Posterior cingulate gyrus (tissue), 11 donors: ENCODE results near the gene PLXNA2.

Experiments
- DNase-seq, 10 donors: peaks; one replicate each; pipeline versions ENCODE4 v3.0.0 to v3.0.0-alpha.2; 2020 to 2021; ENCODE audit warnings: mixed read lengths in 3 of 10
- intact Hi-C: fragments of 100-400 bp; cut with DNase I; formaldehyde crosslinking; loops from one replicate; pipeline ENCODE4 v1.15.1; 2023

PLXNA2 gene

DNA sequence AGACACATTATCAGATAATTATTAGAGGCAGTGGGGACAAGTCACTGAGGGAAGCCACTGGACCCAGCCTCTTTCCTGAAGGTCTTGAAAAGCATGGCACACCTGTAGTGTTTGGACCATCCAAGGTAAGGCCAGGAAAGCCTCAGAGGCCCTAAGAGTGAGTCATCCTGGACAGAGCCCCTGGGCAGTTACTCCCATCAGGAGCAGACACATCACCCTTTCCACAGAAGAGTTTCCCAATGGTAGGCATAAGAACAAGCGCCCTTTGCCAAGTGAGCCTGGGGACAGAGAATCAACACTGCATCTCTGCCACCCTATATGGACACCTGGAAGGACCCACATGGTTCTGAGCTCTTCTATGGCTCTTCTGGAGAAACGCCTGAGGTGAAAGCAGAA lies 136.0 kb downstream of the PLXNA2 start:
- intact Hi-C loops: no loop called here
- no peak for DNase-seq

DNA sequence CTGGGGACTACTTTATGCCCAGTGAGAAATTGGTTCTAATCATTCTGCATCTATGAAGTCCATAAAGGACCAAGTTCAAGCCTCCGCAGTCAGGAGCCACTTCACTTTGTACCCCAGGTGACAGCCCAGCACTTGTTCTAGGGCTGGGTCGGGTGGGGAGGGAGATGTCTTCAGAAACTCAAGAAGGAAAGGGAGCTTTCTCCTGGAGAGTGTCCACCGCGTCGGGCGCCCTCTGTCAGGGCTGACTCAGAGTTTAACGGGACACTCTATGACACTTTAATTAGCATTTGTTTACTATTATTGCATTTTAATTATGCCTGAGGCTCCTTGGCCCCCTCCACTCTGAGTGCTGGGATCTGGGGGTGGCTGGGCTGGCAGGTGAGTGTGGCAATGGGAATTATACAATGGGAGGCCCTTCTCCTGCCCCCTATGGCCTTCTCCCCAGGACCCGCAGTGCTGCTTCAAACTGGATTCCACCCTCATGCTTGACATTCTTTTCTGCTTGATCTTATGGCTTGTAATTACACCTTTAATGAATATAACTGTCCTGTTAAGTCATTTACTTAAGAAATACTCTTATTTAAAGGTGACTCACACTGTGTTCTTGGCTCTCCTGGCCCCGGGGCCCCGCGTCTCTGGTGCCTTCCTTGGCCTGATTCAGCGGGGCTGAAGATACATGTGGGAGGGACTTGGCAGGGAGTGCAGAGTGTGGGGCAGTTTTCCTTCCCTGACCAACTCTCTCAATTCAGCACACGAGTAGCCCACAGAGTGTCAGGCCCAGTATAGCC lies 136.6 kb downstream of the PLXNA2 start:
- intact Hi-C loops: no loop called here
- DNase-seq: no peak

- DNase-seq: no peak
- intact Hi-C loops: no loop called here
These were observed 138.0 kb downstream of the PLXNA2 start for GRCh38 chr1:208106218-208106617.

DNA sequence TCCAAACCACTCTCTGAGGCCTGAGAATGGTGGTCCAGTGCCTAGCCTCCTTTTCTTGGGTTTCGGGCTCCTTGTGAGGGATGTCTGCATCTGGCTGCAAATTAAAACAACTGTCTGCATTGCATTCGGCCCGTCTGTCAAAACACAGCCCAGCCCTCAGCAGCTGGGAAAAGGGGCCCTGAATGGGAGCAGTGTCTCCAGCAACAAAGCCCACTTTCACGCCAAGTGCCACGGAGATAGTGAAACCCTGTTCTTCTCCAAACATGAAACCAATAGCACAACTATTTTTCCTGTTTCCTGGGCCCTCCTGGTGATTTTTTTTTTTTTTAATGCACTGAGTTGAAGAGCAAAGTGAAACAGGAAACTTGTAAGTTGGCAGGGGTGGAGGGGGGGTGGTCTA lies 138.4 kb downstream of the PLXNA2 start:
- DNase-seq: peak in 9 of 10 donors; percentile 57 to 96 (median 75)
- intact Hi-C loops: no loop called here

- intact Hi-C loops: no loop called here
- DNase-seq: no peak
These were observed 140.3 kb downstream of the PLXNA2 start for GRCh38 chr1:208103597-208104513.

DNA sequence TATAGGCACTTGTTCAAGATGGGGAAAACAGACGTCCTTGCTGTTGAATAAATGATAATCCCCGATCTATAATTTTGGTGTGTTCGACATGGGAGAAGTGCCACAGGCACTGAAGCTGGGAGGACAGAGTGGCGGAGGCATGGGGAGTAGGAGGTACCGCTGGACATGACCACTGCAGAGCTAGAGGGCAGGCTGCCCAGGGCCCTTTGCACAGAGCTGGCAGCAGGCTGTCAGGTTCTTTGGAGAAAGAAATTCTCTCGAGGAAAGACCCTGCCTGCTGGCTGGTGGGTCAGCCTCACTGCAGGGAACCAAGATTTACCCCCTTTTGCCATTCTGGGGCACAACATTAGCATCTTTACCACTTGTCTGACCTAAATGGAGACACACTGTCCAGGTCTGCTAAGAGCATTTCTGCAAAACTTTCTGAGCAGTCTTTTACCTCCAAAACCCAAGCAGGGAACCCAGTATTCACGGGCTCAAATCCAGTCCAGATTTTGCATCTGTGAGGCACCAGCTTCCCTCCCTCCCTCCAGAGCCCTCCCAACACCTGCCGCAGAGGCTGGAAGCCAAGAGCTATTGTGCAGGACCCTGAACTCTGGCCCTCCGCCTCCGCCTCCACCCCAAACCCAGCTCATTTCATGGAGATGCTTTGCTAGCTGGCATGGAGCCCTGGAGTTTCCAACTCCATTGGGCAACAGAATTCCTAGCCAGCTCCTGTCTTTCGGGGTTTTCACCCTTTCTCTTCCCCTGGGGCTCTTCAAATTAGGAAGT lies 142.3 kb downstream of the PLXNA2 start:
- intact Hi-C loops: no loop called here
- DNase-seq: peak in 7 of 10 donors; percentile 37 to 90 (median 55)

DNA sequence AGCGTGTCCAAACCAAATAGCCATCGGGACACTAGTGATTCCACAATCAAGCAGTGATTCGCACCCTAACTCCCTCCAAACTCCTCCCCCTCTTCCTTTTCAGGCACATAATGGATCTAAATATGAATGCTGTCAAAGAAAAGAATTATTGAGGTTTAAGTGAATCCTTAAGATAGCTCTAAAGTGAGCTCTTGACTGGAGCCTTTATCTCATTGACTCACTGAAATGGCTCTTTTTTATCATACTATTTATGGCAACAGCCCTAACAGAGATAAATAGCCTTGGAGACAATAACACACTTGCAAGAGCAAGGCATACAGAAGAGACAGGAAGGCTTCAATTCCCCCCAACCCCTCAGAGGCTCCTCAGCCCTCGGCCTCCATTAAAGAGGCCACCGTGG lies 143.3 kb downstream of the PLXNA2 start:
- DNase-seq: no peak
- intact Hi-C loops: no loop called here

DNA sequence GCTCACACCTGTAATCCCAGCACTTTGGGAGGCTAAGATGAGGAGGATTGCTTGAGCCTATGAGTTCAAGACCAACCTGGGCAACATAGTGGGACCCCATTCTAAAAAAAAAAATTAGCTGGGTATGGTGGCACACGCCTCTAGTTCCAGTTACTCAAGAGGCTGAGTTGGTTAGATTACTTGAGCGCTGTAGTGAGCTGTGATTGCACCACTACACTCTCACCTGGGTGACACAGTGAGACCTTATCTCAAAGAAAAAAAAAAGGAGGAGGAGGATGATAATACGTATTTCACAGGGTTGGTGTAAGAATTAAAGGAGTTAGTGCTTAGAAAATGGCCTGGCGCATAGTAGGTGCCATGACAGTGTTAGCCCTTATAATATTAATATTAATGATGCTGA lies 144.1 kb downstream of the PLXNA2 start:
- no peak for DNase-seq
- intact Hi-C loops: no loop called here

GRCh38 chr1:208098773-208099172 lies 145.4 kb downstream of the PLXNA2 start:
- DNase-seq: no peak
- intact Hi-C loops: no loop called here

DNA sequence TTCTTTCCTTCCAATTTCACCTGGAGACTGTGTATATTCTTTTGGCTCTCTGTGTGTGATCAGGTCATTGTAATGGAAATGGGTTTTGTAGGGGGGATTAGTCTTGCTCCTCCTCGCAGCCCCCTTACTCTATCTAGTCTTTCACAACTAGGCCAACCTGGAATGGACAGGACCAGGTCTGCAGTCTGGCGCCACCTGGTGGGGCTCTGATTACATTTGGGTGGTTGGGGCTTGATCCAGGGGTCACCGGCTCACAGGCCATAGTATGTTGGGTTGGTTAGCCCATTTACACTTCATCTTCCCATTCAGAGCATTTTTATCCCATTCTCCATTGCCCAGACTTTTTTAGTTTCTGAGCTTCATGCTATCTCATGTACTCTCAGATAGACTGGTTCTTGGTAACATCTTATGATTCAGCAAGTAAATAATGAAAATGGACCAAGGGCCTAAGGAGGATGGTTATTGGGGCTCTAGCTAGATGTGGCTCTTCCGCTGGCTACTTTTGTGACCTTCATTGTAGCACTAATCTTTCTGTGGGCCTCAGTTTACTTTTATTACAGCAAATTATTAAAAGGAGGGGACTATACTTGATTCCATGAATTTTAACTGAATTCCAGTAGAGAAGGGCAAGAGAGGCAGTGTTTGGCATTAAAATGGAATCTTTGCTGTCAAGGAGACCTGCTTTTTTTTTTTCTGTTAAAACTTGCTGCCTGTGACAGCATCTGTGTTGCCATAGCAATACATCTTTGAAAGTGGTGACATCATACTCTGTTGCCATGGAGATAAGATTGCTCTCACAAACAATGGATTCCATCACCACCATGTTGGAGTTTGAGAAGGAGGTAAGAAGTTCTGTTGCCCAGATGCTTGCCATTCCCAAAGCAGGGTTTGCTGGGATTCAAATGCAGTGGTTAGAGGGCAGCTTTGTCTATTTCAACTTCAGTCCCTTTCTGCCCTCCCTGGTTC lies 150.1 kb downstream of the PLXNA2 start:
- intact Hi-C loops: loop anchor here (5.0 kb wide), 1 partner anchor 67 kb away; no protein-coding TSS in a partner anchor
- peak in 6 of 10 donors; percentile 58 to 92 (median 68) for DNase-seq

DNA sequence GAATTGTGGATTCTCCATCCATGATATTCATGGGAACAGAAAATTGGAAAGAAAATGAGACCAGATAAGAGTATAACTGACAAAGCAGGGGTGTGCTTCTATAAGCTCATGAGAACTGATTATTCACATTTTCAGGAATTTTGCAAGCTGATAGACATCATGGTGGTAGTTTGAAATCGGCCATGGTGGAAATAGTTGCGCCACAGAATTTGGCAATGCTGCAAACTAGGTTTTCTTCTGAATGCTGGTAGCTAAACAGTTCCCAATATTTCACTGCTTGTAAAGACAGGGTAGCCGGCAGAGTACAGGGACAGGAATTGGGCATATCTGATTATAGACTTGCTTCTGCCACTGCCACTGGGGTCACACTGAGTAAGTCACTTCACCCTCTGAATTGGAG lies 151.1 kb downstream of the PLXNA2 start:
- intact Hi-C loops: loop anchor here (5.0 kb wide), 1 partner anchor 66 kb away; no protein-coding TSS in a partner anchor
- DNase-seq: no peak

GRCh38 chr1:208090388-208091301 lies 153.5 kb downstream of the PLXNA2 start:
- intact Hi-C loops: loop anchor here (5.0 kb wide), 1 partner anchor 63 kb away; no protein-coding TSS in a partner anchor
- DNase-seq: no peak

DNA sequence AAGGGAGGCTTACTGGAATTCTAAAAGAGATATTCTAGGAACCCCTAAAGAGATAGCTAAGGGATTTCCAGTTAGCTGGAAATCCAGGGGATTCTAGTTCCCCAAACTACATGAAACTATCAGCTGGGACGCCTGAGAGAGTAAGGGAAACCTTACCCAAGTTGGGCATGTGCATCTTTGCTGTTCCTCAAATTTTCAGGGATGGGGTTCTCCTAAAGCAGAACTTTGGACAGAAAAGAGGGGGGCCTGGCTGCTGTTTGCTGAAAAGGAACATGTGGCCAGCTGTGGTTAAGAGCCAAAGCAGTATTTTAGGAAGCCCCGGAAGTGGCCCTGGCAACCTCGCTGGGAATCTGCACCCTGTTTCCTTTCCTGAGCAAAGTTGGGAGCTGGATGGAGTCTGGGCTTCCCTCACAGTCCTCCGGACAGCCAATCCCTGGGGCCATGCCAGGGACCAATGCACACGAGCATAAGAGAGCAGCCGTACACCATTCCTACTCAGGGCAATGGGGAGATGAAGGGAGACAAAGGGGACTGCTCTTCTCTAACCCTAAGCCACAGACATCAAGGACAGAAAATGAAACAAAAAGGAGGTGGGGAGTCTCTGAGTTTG lies 154.3 kb downstream of the PLXNA2 start:
- DNase-seq: no peak

GRCh38 chr1:208089149-208089548 lies 155.0 kb downstream of the PLXNA2 start:
- no peak for DNase-seq
- intact Hi-C loops: loop anchor here (10.0 kb wide), 1 partner anchor 86 kb away; no protein-coding TSS in a partner anchor

More for the DNA sequence above, 154.3 kb downstream of the PLXNA2 start:
- intact Hi-C loops: loop anchor here (5.0 to 10.0 kb wide), 2 partner anchors 63 to 85 kb away; no protein-coding TSS in a partner anchor

- intact Hi-C loops: loop anchor here (10.0 kb wide), 1 partner anchor 86 kb away; no protein-coding TSS in a partner anchor
- no peak for DNase-seq
These were observed 155.9 kb downstream of the PLXNA2 start for GRCh38 chr1:208088319-208088718.

DNA sequence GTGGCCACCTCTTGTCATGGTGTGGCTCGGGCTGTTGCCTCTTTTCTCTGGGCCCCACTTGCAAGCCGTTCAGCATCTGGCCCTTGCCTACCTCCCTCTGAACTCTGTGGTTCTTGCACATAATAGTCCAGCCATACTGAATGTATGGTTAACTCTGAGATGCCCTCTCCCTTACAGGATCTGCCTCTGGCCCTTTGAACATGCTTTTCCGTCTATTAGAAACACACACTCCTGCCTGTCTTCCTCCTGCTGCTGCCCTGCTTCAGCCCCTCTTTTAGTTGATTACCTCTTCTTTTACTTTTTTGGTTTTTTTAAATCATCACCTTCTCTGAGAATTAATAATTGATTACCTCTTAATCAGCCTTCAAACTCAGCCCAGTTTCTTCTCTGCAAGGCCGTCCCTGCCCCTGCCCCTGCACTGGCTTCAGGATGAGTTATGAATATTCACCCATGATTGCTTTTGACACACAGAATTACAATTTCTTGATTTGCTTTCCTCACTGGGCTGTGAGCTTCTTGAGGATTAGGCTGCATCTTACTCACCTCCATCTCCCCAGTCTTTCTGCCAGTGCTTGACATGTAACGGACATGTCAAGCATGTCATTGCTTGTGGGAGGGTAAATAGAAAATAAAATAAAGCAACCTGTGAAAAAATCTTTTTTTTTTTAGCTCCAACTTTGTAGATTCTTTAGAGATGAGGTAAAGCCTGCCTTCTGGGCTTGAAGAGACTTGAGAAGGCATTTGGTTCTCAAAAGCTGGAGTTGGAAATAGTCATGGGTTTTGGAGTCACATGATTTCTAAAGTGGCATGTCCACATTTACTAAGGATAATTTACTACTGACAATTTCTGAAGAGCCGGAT lies 158.3 kb downstream of the PLXNA2 start:
- peak in 1 of 10 donors; percentile 24 for DNase-seq
- intact Hi-C loops: loop anchor here (10.0 kb wide), 1 partner anchor 89 kb away; no protein-coding TSS in a partner anchor
